Lung microvascular endothelial cell (primary cell): ENCODE measurements around the gene ZNF543. TPM values are rescaled to one million over a fixed set of nuclear protein-coding genes. Genes with fewer than 3 reads are reported as not detected.

ENCODE experiments used
- total RNA-seq: library from RNA; depleted of rRNA; stranded (reverse); fragments of >200 nt; gene quantifications from 2 replicates; pipeline ENCODE4 v1.2.1, GENCODE V29; 2014

The ZNF543 gene
- total RNA-seq, 1 donor from 2014 or later = 9.3 TPM

Other genes starting within 250 kb of the ZNF543 start
- gene USP29, start 200.5 kb upstream of the ZNF543 start, total RNA-seq = not detected in 2 replicates
- gene ZIM3, start 175.3 kb upstream of the ZNF543 start, total RNA-seq = not detected in 2 replicates
- gene DUXA, start 153.0 kb upstream of the ZNF543 start, total RNA-seq = not detected in 2 replicates
- 7.6 and 14.7 TPM in 2 replicates for gene ZNF264, start 129.0 kb upstream of the ZNF543 start, total RNA-seq
- gene AURKC, start 89.4 kb upstream of the ZNF543 start, total RNA-seq = 0.20 and 0.87 TPM in 2 replicates
- 14.8 and 32.7 TPM in 2 replicates for gene ZNF805, start 79.8 kb upstream of the ZNF543 start, total RNA-seq
- gene ZNF460, start 40.0 kb upstream of the ZNF543 start, total RNA-seq = 27.9 and 63.1 TPM in 2 replicates
- gene ZNF304, start 30.8 kb downstream of the ZNF543 start, total RNA-seq = 6.5 and 10.3 TPM in 2 replicates
- 6.1 and 9.1 TPM in 2 replicates for gene TRAPPC2B, start 43.1 kb downstream of the ZNF543 start, total RNA-seq
- 1.7 and 3.0 TPM in 2 replicates for gene ZNF547, start 43.1 kb downstream of the ZNF543 start, total RNA-seq
- 8.1 and 11.3 TPM in 2 replicates for gene ZNF548, start 69.4 kb downstream of the ZNF543 start, total RNA-seq
- 6.8 and 10.9 TPM in 2 replicates for gene ZNF17, start 90.7 kb downstream of the ZNF543 start, total RNA-seq
- 6.5 and 8.7 TPM in 2 replicates for gene ZNF749, start 114.9 kb downstream of the ZNF543 start, total RNA-seq
- under 0.01 and 0.40 TPM in 2 replicates for gene VN1R1, start 136.7 kb downstream of the ZNF543 start, total RNA-seq
- 10.9 and 12.9 TPM in 2 replicates for gene ZNF772, start 157.1 kb downstream of the ZNF543 start, total RNA-seq
- gene ZNF419, start 167.3 kb downstream of the ZNF543 start, total RNA-seq = 7.0 and 9.7 TPM in 2 replicates
- 6.1 and 9.9 TPM in 2 replicates for gene ZNF773, start 179.5 kb downstream of the ZNF543 start, total RNA-seq
- gene ZNF549, start 206.9 kb downstream of the ZNF543 start, total RNA-seq = 3.3 and 4.4 TPM in 2 replicates
- 3.7 and 6.2 TPM in 2 replicates for gene ZNF550, start 239.4 kb downstream of the ZNF543 start, total RNA-seq